Prostate gland (tissue), 2 donors: Measurements from ENCODE around the gene NEDD4L.
"Not testable (repeated sequence)": the region's sequence is repeated elsewhere in the genome, so short reads cannot be mapped to it uniquely, and the experiment has no call there.

Experiments used
- POLR2A ChIP-seq: fragments of 450-650 bp; IDR thresholded peaks from one replicate; pipeline ENCODE4 v1.6.1; 2016; ENCODE audit warnings: antibody characterized with exemption, mild to moderate bottlenecking
- TF ChIP-seq, protein P1 (sequence below), 4 experiments: fragments of 200-600 bp in 2 of 4; fragments of 450-650 bp in 2 of 4; sonication (generic) in 2 of 4; IDR thresholded peaks; 1 replicate in 3 of 4; 2 replicates in 1 of 4; pipeline ENCODE4 v1.5.1; 2016 to 2019; ENCODE audit warnings: antibody characterized with exemption in 4 of 4, mild to moderate bottlenecking in 2 of 4, moderate library complexity in 2 of 4

DNA sequence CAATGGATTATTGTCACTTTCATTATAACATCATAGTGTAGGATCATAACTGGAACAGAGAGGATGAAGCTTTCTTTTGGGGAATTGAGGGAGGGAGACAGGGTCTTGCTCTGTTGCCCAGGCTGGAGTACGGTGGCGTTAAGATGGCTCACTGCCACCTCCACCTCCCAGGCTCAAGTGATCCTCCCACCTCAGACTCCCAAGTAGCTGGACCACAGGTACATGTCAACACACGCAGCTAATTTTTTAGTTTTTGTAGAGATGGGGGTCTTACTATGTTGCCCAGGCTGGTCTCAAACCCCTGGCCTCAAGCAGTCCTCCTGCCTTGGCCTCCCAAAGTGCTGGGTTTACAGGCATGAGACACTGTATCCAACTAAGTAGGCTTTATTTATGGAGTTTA, 221.5 kb downstream of the NEDD4L start:
- TF ChIP-seq, protein P1, sequence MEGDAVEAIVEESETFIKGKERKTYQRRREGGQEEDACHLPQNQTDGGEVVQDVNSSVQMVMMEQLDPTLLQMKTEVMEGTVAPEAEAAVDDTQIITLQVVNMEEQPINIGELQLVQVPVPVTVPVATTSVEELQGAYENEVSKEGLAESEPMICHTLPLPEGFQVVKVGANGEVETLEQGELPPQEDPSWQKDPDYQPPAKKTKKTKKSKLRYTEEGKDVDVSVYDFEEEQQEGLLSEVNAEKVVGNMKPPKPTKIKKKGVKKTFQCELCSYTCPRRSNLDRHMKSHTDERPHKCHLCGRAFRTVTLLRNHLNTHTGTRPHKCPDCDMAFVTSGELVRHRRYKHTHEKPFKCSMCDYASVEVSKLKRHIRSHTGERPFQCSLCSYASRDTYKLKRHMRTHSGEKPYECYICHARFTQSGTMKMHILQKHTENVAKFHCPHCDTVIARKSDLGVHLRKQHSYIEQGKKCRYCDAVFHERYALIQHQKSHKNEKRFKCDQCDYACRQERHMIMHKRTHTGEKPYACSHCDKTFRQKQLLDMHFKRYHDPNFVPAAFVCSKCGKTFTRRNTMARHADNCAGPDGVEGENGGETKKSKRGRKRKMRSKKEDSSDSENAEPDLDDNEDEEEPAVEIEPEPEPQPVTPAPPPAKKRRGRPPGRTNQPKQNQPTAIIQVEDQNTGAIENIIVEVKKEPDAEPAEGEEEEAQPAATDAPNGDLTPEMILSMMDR (IDR thresholded peaks at IDR 0.05) = not testable (repeated sequence)
- TF ChIP-seq POLR2A = not testable (repeated sequence)
